ENCODE results near the gene OR5I1.
"Not testable (repeated sequence)": the region's sequence is repeated elsewhere in the genome, so short reads cannot be mapped to it uniquely, and the experiment has no call there.

OR5I1 gene

DNA sequence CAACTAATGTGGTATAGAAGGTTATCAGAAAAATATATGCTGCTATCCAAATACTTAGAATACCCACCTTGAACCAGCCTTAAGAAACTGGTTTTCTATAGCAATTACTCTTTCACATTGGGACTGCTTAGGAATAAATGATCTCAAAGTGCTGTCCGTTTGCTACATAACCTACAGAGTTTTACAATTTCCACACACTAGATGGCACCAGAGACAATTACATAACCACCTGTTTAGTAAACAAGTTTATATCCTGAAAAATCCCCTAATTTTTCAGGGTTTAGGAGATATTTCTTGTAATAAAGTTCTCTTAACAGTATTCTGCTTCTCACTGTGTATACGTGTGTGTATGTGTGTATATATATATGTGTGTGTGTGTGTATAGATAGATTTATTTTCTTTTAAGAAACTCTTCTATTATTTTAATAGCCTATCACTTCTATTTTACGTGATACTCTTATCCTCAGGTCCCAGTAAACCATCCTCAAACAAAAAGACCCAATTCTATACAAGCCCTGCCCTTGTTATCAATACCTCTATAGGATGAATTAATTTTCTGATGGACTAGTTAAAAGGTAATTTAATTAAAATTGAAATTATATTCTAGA lies 6.7 kb upstream of the OR5I1 start:
- no peak for DNase-seq (ENCODE audit: extremely low read depth, low read depth)

DNA sequence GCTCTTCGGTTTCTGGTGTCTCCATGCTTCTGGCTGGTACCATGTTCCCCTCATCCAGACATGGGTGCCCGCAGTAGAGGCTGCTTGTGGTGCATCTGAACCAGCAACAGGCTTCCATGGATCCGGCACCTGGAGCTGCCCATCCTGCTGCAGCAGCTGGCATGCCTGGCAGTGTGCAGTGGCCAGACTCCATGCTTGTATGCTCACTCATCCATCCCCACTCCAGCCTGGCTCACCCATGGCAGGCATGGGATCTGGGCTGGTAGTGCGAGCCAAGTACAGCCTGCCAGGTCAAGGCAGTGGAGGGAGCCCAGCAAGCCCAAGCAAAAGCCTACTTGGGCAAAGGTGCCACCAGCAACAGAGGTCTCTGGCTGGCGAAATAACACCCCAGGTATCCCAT lies 15.7 kb downstream of the OR5I1 start:
- DNase-seq (ENCODE audit: extremely low read depth, low read depth), result no peak

More for the DNA sequence above, 6.7 kb upstream of the OR5I1 start:
- TF ChIP-seq, protein P1, sequence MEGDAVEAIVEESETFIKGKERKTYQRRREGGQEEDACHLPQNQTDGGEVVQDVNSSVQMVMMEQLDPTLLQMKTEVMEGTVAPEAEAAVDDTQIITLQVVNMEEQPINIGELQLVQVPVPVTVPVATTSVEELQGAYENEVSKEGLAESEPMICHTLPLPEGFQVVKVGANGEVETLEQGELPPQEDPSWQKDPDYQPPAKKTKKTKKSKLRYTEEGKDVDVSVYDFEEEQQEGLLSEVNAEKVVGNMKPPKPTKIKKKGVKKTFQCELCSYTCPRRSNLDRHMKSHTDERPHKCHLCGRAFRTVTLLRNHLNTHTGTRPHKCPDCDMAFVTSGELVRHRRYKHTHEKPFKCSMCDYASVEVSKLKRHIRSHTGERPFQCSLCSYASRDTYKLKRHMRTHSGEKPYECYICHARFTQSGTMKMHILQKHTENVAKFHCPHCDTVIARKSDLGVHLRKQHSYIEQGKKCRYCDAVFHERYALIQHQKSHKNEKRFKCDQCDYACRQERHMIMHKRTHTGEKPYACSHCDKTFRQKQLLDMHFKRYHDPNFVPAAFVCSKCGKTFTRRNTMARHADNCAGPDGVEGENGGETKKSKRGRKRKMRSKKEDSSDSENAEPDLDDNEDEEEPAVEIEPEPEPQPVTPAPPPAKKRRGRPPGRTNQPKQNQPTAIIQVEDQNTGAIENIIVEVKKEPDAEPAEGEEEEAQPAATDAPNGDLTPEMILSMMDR (IDR thresholded peaks at IDR 0.05; ENCODE audit: low read depth, low read length), result peak; percentile 10; the same call in 1 of the 2 replicates

DNA sequence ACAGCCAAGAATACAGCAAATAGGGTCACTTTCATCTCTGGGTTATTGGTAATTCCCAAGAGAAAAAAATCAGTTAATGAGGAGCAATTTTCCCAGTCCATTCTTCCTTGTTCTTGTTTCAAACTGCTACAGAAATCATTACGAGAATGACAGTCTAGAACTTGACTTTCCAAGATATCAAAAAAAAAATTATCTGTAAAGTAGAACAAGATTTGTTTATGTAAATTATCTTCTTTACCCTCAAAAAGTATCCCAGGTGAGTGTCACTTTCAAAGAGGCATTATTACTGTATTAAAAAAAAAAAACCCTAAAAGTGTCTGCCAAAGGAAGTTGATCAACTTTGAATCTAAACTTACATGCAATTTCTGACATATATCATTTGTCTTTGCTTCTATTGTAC lies 21.7 kb downstream of the OR5I1 start, which contains the start of gene OR5W2:
Gene OR5W2, minus strand, starts transcription at position 101 of the 400 bp plus-strand sequence. Its CDS starts 0 bp downstream, at position 101.
- DNase-seq (ENCODE audit: extremely low read depth, low read depth), result no peak
- TF ChIP-seq, protein P1 (IDR thresholded peaks at IDR 0.05; ENCODE audit: low read depth, low read length), result no peak

More for the DNA sequence above, 15.7 kb downstream of the OR5I1 start:
- TF ChIP-seq, protein P1 (IDR thresholded peaks at IDR 0.05; ENCODE audit: low read depth, low read length), result no peak

DNA sequence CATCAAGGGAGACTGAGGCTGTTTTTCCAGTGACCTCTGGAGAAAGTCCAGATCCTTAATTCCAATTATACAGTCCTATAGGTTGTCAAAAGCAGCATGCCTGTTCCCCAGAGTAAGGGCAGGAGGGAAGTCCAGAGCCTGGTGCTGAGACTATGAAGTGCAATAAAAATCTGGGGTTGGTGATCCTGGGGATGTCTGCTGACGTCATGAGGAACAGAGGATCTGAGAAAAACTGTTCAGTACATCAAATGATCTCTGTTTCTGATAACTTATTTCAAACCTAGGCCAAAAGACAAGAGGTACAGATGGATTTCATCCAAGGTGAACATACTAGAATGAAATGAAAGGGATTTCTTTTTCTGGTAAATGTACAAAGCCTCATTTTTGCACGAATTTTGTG lies 33.9 kb downstream of the OR5I1 start:
- DNase-seq (ENCODE audit: extremely low read depth, low read depth), result no peak
- TF ChIP-seq, protein P1 (IDR thresholded peaks at IDR 0.05; ENCODE audit: low read depth, low read length), result no peak

DNA sequence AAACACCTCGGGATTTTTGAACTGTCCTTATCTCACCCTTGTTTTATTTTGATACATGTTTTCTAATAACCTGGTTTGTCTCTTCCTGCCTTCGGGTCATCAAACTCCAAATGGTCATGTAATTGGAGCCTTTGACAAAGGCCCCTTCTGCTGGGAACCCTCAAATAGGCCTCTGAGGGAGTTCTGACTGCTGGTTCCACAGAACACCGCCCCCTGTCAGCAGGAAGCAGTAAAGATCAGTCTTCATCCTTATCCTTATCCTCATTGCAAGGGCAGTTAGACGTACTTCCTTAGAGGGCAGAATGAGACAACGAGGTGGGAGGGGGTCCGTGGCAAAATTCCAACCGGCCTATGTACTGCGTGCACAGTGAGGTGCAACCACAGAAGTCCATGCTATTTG lies 41.0 kb downstream of the OR5I1 start:
- DNase-seq (ENCODE audit: extremely low read depth, low read depth), result no peak
- TF ChIP-seq, protein P1 (IDR thresholded peaks at IDR 0.05; ENCODE audit: low read depth, low read length), result no peak

DNA sequence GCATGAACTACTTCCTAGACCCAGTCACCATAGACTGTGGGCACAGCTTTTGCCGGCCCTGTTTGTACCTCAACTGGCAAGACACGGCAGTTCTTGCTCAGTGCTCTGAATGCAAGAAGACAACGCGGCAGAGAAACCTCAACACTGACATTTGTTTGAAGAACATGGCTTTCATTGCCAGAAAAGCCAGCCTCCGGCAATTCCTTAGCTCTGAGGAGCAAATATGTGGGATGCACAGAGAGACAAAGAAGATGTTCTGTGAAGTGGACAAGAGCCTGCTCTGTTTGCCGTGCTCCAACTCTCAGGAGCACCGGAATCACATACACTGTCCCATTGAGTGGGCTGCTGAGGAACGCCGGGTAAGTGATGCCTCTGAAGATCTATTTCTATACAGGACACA lies 50.7 kb downstream of the OR5I1 start:
- not testable (repeated sequence) for DNase-seq (ENCODE audit: extremely low read depth, low read depth)
